Inflammatory macrophage treated with lipopolysaccharide for 4 hours (primary cell): ENCODE measurements around the gene CNDP1.
A peak's percentile ranks its signal among the peaks of the same experiment; 100 is the strongest.
"Not testable (repeated sequence)": the region's sequence is repeated elsewhere in the genome, so short reads cannot be mapped to it uniquely, and the experiment has no call there.

ENCODE experiments used
- DNase-seq: peaks from one replicate; pipeline ENCODE4 v3.0.0-alpha.2; 2020

CNDP1 gene

GRCh38 chr18:74546751-74547530 lies 12.6 kb downstream of the CNDP1 start:
- peak; percentile 17 for DNase-seq

- no peak for DNase-seq
Observed at GRCh38 chr18:74547860-74548259, 13.6 kb downstream of the CNDP1 start.

- DNase-seq, result no peak
Observed at GRCh38 chr18:74549591-74550104, 15.3 kb downstream of the CNDP1 start.

GRCh38 chr18:74550886-74551285 lies 16.6 kb downstream of the CNDP1 start:
- DNase-seq, result no peak

GRCh38 chr18:74551452-74551851 lies 17.2 kb downstream of the CNDP1 start:
- DNase-seq, result no peak

- peak; percentile 82 for DNase-seq
Observed at GRCh38 chr18:74551936-74552555, 17.7 kb downstream of the CNDP1 start.

- no peak for DNase-seq
Observed at GRCh38 chr18:74556126-74556525, 21.8 kb downstream of the CNDP1 start.

GRCh38 chr18:74558096-74558495 lies 23.8 kb downstream of the CNDP1 start:
- DNase-seq, result no peak

- no peak for DNase-seq
Observed at GRCh38 chr18:74562131-74562730, 27.9 kb downstream of the CNDP1 start.

GRCh38 chr18:74562775-74563174 lies 28.5 kb downstream of the CNDP1 start:
- DNase-seq, result no peak

GRCh38 chr18:74563999-74564398 lies 29.7 kb downstream of the CNDP1 start:
- no peak for DNase-seq

GRCh38 chr18:74565164-74565563 lies 30.9 kb downstream of the CNDP1 start:
- not testable (repeated sequence) for DNase-seq

GRCh38 chr18:74565993-74566392 lies 31.7 kb downstream of the CNDP1 start:
- not testable (repeated sequence) for DNase-seq

- DNase-seq, result peak; percentile 72
Observed at GRCh38 chr18:74567822-74568221, 33.5 kb downstream of the CNDP1 start.

GRCh38 chr18:74569401-74569800 lies 35.1 kb downstream of the CNDP1 start:
- DNase-seq, result no peak

GRCh38 chr18:74570266-74570665 lies 36.0 kb downstream of the CNDP1 start:
- DNase-seq, result no peak

GRCh38 chr18:74571895-74572680 lies 37.8 kb downstream of the CNDP1 start:
- DNase-seq, result no peak

GRCh38 chr18:74573053-74573452 lies 38.8 kb downstream of the CNDP1 start:
- DNase-seq, result no peak

GRCh38 chr18:74574916-74575315 lies 40.6 kb downstream of the CNDP1 start:
- DNase-seq, result no peak

- DNase-seq, result no peak
Observed at GRCh38 chr18:74577019-74577418, 42.7 kb downstream of the CNDP1 start.

GRCh38 chr18:74579496-74580065 lies 45.3 kb downstream of the CNDP1 start:
- no peak for DNase-seq

- peak; percentile 35 for DNase-seq
Observed at GRCh38 chr18:74582642-74583041, 48.3 kb downstream of the CNDP1 start.

- DNase-seq, result no peak
Observed at GRCh38 chr18:74587441-74587840, 53.1 kb downstream of the CNDP1 start.
